NCI-H2227 (cell line): ENCODE data around the gene PCDHGB6.
"Not testable (repeated sequence)": the region's sequence is repeated elsewhere in the genome, so short reads cannot be mapped to it uniquely, and the experiment has no call there.

Experiments
- DNase-seq: peaks from one replicate; lab custom pipeline; 2025; ENCODE audit not compliant: unreplicated experiment; lab: John Stamatoyannopoulos, UW

The PCDHGB6 gene

DNA sequence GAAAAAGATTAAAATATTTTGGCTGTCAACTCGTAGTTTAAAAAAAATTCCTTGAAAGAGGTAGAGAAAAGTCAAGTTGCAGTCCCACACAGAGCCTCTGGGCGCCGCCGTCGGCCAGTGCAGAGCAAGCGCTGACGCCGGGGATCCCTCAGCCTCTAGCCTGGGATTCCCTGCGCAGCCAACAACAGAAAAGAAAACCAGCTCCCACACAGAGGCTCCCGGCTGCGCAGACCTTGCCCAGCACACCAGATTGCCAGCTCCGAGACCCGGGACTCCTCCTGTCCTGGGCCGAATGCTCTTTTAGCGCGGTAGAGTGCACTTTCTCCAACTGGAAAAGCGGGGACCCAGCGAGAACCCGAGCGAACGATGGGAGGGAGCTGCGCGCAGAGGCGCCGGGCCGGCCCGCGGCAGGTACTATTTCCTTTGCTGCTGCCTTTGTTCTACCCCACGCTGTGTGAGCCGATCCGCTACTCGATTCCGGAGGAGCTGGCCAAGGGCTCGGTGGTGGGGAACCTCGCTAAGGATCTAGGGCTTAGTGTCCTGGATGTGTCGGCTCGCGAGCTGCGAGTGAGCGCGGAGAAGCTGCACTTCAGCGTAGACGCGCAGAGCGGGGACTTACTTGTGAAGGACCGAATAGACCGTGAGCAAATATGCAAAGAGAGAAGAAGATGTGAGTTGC lies 9.8 kb downstream of the PCDHGB6 start, which contains the start of gene PCDHGB7:
TSS of gene PCDHGB7 (plus strand) at position 184 of the 679 bp plus-strand sequence. CDS start at position 367, 183 bp downstream.
- DNase-seq, result peak; percentile 0

DNA sequence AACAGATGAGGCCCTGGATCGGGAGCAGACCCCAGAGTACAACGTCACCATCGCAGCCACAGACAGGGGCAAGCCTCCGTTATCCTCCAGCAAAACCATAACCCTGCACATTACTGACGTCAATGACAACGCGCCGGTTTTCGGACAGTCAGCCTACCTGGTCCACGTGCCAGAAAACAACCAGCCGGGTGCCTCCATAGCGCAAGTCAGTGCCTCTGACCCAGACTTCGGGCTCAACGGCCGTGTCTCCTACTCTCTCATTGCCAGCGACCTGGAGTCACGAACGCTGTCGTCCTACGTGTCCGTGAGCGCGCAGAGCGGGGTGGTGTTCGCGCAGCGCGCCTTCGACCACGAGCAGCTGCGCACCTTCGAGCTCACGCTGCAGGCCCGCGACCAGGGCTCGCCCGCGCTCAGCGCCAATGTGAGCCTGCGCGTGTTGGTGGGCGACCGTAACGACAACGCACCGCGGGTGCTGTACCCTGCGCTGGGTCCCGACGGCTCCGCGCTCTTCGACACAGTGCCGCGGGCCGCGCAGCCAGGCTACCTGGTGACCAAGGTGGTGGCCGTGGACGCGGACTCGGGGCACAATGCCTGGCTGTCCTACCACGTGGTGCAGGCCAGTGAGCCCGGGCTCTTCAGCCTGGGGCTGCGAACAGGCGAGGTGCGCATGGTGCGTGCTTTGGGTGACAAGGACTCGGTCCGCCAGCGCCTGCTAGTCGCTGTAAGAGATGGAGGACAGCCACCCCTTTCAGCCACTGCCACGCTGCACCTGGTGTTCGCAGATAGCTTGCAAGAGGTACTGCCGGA lies 11.5 kb downstream of the PCDHGB6 start:
- no peak for DNase-seq

DNA sequence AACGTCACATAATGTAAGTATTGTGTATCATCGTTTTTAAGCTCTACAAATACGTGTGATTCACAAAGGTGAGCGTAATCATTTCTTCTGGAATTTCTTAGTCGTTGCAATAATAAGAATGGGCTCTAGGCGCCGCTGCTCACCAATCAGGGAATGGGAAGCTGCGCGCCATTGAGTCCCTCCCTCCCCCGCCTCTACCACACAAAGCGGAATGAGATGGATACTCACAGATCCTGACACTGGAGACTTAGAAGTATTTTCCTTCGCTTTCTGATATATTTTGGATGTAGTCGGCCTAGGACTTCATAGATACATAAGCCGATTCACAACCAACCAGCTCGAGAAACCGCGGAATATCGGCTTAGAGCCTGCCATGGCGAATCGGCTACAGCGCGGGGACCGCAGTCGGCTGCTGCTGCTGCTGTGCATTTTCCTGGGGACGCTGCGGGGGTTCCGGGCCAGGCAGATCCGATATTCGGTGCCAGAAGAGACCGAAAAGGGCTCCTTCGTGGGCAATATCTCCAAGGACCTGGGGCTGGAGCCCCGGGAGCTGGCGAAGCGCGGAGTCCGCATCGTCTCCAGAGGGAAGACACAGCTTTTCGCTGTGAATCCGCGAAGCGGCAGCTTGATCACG lies 13.2 kb downstream of the PCDHGB6 start, which contains the start of gene PCDHGA11:
TSS of gene PCDHGA11 (plus strand) at position 197 of the 634 bp plus-strand sequence. CDS start at position 374, 177 bp downstream.
- peak; percentile 24 for DNase-seq

DNA sequence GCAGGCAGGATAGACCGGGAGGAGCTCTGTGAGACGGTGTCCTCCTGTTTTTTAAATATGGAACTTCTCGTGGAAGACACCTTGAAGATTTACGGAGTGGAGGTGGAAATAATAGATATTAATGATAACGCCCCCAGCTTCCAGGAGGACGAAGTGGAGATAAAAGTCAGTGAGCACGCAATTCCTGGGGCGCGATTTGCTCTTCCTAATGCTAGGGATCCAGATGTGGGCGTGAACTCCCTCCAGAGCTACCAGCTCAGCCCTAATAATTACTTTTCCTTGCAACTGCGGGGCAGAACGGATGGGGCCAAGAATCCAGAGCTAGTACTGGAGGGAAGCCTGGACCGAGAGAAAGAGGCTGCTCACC lies 13.7 kb downstream of the PCDHGB6 start:
- DNase-seq, result no peak

DNA sequence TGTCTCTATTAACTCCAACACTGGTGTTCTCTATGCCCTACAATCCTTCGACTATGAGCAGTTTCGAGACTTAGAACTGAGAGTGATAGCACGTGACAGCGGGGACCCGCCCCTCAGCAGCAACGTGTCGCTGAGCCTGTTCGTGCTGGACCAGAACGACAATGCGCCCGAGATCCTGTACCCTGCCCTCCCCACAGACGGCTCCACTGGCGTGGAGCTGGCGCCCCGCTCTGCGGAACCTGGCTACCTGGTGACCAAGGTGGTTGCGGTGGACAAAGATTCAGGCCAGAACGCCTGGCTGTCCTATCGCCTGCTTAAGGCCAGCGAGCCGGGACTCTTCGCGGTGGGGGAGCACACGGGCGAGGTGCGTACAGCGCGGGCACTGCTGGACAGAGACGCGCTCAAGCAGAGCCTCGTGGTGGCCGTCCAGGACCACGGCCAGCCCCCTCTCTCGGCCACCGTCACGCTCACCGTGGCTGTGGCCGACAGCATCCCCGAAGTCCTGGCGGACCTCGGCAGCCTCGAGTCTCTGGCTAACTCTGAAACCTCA lies 15.0 kb downstream of the PCDHGB6 start:
- DNase-seq, result no peak

DNA sequence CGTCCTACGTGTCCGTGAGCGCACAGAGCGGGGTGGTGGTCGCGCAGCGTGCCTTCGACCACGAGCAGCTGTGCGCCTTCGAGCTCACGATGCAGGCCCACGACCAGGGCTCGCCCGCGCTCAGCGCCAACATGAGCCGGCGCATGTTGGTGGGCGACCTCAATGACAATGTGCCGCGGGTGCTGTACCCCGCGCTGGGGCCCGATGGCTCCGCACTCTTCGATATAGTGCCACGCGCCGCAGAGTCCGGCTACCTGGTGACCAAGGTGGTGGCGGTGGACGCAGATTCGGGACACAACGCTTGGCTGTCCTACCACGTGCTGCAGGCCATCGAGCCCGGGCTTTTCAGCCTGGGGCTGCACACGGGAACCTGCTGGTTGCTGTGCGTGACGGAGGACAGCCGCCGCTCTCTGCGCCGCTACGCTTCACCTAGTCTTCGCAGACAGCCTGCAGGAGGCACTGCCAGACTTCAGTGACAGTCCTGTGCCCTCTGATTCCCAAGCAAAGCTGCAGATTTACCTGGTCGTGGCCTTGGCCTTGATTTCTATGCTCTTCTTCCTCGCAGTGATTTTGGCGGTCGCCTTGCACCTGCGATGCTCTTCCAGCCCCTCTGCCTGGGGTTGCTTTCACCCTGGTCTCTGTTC lies 20.1 kb downstream of the PCDHGB6 start:
- no peak for DNase-seq

DNA sequence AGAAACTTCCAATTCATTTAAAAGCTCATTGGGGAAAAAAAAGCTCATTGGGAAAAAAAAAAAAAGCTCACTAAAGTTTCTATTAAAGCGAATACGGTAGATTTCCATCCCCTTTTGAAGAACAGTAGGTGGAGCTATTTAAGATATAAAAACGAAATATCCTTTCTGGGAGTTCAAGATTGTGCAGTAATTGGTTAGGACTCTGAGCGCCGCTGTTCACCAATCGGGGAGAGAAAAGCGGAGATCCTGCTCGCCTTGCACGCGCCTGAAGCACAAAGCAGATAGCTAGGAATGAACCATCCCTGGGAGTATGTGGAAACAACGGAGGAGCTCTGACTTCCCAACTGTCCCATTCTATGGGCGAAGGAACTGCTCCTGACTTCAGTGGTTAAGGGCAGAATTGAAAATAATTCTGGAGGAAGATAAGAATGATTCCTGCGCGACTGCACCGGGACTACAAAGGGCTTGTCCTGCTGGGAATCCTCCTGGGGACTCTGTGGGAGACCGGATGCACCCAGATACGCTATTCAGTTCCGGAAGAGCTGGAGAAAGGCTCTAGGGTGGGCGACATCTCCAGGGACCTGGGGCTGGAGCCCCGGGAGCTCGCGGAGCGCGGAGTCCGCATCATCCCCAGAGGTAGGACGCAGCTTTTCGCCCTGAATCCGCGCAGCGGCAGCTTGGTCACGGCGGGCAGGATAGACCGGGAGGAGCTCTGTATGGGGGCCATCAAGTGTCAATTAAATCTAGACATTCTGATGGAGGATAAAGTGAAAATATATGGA lies 22.7 kb downstream of the PCDHGB6 start, which contains the start of gene PCDHGA12:
TSS of gene PCDHGA12 (plus strand) at position 176 of the 782 bp plus-strand sequence. CDS start at position 429, 253 bp downstream.
- no peak for DNase-seq

DNA sequence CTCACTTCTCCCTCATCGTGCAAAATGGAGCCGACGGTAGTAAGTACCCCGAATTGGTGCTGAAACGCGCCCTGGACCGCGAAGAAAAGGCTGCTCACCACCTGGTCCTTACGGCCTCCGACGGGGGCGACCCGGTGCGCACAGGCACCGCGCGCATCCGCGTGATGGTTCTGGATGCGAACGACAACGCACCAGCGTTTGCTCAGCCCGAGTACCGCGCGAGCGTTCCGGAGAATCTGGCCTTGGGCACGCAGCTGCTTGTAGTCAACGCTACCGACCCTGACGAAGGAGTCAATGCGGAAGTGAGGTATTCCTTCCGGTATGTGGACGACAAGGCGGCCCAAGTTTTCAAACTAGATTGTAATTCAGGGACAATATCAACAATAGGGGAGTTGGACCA lies 23.5 kb downstream of the PCDHGB6 start:
- no peak for DNase-seq

DNA sequence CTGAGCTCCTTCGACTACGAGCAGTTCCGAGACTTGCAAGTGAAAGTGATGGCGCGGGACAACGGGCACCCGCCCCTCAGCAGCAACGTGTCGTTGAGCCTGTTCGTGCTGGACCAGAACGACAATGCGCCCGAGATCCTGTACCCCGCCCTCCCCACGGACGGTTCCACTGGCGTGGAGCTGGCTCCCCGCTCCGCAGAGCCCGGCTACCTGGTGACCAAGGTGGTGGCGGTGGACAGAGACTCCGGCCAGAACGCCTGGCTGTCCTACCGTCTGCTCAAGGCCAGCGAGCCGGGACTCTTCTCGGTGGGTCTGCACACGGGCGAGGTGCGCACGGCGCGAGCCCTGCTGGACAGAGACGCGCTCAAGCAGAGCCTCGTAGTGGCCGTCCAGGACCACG lies 24.5 kb downstream of the PCDHGB6 start:
- not testable (repeated sequence) for DNase-seq

DNA sequence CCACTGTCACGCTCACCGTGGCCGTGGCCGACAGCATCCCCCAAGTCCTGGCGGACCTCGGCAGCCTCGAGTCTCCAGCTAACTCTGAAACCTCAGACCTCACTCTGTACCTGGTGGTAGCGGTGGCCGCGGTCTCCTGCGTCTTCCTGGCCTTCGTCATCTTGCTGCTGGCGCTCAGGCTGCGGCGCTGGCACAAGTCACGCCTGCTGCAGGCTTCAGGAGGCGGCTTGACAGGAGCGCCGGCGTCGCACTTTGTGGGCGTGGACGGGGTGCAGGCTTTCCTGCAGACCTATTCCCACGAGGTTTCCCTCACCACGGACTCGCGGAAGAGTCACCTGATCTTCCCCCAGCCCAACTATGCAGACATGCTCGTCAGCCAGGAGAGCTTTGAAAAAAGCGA lies 24.9 kb downstream of the PCDHGB6 start:
- not testable (repeated sequence) for DNase-seq

DNA sequence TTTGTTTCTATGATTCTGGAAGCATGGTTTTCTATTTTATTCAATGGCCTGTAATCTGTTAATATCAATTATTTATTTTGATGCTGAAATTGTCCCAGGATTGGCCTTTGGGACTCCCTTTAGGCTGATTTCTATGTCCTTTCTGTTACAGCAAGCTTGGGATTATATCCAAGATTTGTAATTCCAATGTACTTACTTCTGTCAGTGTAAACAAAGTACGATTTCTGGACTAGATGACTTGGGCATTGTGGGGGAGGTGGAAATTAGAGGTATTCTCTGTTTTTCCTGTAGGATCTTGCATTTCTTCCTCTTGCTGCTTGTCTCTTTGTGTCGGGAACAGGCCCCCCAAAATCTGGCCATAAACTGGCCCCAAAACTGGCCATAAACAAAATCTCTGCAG lies 26.2 kb downstream of the PCDHGB6 start:
- no peak for DNase-seq

DNA sequence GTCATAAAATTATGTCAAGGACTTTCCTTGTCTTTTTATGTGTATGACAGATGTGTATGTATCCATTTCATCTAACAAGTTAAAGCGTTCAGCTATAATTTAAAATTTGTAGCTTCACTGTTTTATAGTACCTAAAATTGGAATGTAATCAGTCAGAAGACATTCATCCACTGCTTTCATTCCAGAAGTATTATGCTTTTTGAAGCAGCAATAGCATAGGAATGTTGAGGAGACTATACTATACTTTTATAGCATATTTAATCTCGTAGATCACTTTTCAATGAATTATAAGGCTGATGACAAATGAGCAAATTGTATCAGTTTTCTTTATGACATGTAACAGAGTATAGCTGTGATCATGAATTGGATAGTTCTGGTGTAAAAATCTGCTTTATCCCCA lies 29.4 kb downstream of the PCDHGB6 start:
- no peak for DNase-seq

DNA sequence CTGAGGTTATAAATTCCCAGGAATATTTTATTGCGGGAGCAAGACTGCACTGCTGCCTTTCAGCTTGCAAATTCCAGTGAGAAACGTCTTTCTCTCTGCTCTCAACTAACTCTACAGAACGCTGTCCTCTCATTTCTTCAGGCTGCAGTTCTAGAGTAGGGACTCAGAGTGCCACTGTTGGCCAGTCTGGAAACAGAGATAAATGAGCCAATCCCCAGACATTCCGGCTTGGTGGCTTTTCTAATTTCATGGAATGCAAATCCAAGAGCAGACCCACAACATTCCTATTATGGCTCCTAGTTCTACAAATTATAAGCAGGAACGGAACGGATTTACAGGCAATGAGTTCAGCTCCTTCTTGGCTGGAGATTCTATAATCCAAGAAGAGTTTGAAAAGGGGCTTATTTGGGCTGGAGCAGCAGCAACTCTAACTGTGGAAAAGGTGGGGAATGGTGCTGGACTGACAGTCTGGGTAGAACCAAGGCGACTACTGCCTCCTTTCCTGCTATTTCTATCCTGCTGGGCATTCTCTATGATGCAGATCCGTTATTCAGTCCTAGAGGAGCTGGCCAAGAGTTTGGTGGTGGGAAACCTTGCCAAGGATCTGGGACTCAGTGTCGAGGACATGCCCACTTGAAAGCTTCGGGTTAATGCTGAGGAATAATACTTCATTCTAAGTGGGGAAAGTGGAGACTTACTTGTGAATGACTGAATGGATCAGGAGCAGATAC lies 31.8 kb downstream of the PCDHGB6 start:
- DNase-seq, result no peak

DNA sequence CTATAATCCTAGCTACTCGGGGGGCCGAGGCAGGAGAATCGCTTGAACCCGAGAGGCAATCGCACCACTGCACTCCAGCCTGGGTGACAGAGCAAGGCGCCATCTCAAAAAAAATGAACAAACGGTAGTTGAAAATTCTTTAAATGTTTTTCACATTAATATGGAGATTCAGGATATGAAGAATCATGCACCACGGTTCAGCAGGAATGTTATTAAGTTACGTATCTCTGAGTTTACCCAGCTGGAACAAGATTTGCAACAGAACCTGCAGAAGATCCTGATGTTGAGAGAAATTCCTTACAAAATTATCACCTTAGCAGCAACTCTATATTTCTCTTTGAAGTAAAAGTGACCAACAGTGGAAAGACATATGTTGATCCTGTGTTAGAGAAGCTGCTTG lies 32.5 kb downstream of the PCDHGB6 start:
- no peak for DNase-seq

DNA sequence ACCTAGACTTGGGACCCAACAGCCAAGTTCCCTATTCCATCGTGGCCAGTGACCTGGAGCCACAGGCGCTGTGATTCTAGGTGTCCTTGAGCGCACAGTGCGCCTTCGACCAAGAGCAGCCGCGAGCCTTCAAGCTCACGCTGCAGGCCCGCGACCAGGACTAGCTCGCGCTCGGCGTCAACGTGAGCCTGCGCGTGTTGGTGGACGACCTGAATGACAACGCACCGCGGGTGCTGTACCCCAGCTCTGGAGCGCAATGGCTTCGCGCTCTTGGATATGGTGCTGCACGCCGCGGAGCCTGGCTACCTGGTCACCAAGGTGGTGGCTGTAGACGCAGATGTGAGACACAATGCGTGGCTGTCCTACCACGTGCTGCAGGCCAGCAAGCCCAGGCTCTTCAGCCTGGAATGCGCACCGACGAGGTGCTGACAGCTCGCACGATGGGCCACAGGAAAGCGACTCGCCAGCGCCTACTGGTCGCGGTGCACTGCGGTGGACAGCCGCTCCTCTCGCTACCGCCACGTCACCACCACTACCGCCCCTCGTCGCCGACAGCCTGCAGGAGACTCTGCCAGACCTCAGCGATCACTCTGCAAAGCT lies 33.9 kb downstream of the PCDHGB6 start:
- DNase-seq, result no peak
